Panc1 (cell line): ENCODE data around the gene BEST3. TPM values are rescaled to one million over a fixed set of nuclear protein-coding genes. Genes with fewer than 3 reads are reported as not detected.
A peak's percentile ranks its signal among the peaks of the same experiment; 100 is the strongest.

Source experiments
- ATAC-seq: fragments of 200-7000 bp; cut with Tn5 transposase; 2 replicates; pipeline ENCODE4 v1.9.1; 2020; ENCODE audit warnings: mild to moderate bottlenecking, moderate library complexity
- BruUV-seq: library from RNA; stranded (reverse); fragments of 400-500 nt; replicated peaks from 2 replicates; lab custom pipeline; 2021; lab: Mats Ljungman, UMichigan
- CTCF ChIA-PET: fragments of 300-600 bp; sonication (Branson Sonifier 250); formaldehyde crosslinking; loops from one replicate; lab custom pipeline; 2022; ENCODE audit warnings: antibody characterized with exemption; lab: Charles Lee
- POLR2A ChIA-PET: fragments of 300-600 bp; sonication (Branson Sonifier 250); formaldehyde crosslinking; loops from one replicate; lab custom pipeline; 2022; ENCODE audit warnings: antibody characterized with exemption; lab: Charles Lee
- DNase-seq: peaks from one replicate; pipeline ENCODE4 v3.0.0-alpha.2; 2010; ENCODE audit warnings: low read depth, low spot score
- H3K27ac ChIP-seq: 2 replicates; pipeline ENCODE4 v1.5.1; 2011; ENCODE audit warnings: mild to moderate bottlenecking, low read length, inconsistent platforms
- H3K27me3 ChIP-seq: fragments of 200-500 bp; sonication (Bioruptor generic); 2 replicates; pipeline ENCODE4 v1.6.0; 2014; ENCODE audit warnings: low read length, inconsistent platforms; ENCODE audit not compliant: control insufficient read depth, insufficient read depth
- H3K36me3 ChIP-seq: fragments of 200-500 bp; sonication (Bioruptor generic); 2 replicates; pipeline ENCODE4 v1.5.1; 2014; ENCODE audit warnings: inconsistent platforms, mild to moderate bottlenecking, low read length, moderate library complexity; ENCODE audit not compliant: control insufficient read depth, insufficient read depth
- H3K4me1 ChIP-seq: 2 replicates; pipeline ENCODE4 v1.5.1; 2011; ENCODE audit warnings: inconsistent platforms, mild to moderate bottlenecking, low read length, moderate library complexity; ENCODE audit not compliant: control insufficient read depth, insufficient read depth
- H3K4me3 ChIP-seq, 2 experiments: 2 replicates each; pipeline ENCODE4 v1.5.1; 2011 to 2012; ENCODE audit warnings: low read depth in 2 of 2, low read length in 2 of 2, mild to moderate bottlenecking in 2 of 2, inconsistent platforms in 1 of 2, moderate library complexity in 1 of 2
- H3K9me3 ChIP-seq: fragments of 200-500 bp; sonication (Bioruptor generic); 2 replicates; pipeline ENCODE4 v1.5.1; 2014; ENCODE audit warnings: low read depth, mild to moderate bottlenecking, inconsistent platforms, low read length, moderate library complexity; ENCODE audit not compliant: control insufficient read depth, insufficient read depth
- POLR2AphosphoS5 ChIP-seq: IDR thresholded peaks from 2 replicates; pipeline ENCODE4 v1.6.1; 2012; ENCODE audit warnings: mild to moderate bottlenecking, low read depth, low read length, moderate library complexity
- SIN3A ChIP-seq: IDR thresholded peaks from 2 replicates; pipeline ENCODE4 v1.6.1; 2012; ENCODE audit warnings: low read depth, mild to moderate bottlenecking, low read length, moderate library complexity, borderline replicate concordance; ENCODE audit not compliant: insufficient read depth
- TCF7L2 ChIP-seq: IDR thresholded peaks from 2 replicates; pipeline ENCODE4 v1.6.1; 2011; ENCODE audit warnings: mild to moderate bottlenecking, low read depth, low read length, inconsistent platforms
- in situ Hi-C: cut with HindIII; loops from 2 replicates; pipeline ENCODE4 v1.10.0; 2016; ENCODE audit warnings: low sequenced_read_pairs, low pct_unique_long_range_greater_than_20kb
- intact Hi-C: fragments of 100-400 bp; cut with micrococcal nuclease; formaldehyde crosslinking; loops from one replicate; pipeline ENCODE4 v1.10.0; 2022; ENCODE audit not compliant: unreplicated experiment
- total RNA-seq: library from RNA; stranded (reverse); gene quantifications from one replicate; pipeline ENCODE4 v1.2.1, GENCODE V29; 2021; ENCODE audit not compliant: unreplicated experiment
- TF ChIP-seq, protein P1 (sequence below): fragments of 450-650 bp; IDR thresholded peaks from 2 replicates; pipeline ENCODE4 v1.5.1; 2017; ENCODE audit warnings: mild to moderate bottlenecking
- TF ChIP-seq, protein P2 (sequence below), 2 experiments: IDR thresholded peaks; 2 replicates each; pipeline ENCODE4 v1.6.1; 2011 to 2012; ENCODE audit warnings: low read depth in 2 of 2, control low read depth in 1 of 2, low read length in 1 of 2, mild to moderate bottlenecking in 1 of 2, moderate library complexity in 1 of 2; ENCODE audit not compliant: insufficient read depth in 1 of 2

Gene BEST3
- total RNA-seq, 1 experiment from 2014 or later, result 0.67 TPM

DNA sequence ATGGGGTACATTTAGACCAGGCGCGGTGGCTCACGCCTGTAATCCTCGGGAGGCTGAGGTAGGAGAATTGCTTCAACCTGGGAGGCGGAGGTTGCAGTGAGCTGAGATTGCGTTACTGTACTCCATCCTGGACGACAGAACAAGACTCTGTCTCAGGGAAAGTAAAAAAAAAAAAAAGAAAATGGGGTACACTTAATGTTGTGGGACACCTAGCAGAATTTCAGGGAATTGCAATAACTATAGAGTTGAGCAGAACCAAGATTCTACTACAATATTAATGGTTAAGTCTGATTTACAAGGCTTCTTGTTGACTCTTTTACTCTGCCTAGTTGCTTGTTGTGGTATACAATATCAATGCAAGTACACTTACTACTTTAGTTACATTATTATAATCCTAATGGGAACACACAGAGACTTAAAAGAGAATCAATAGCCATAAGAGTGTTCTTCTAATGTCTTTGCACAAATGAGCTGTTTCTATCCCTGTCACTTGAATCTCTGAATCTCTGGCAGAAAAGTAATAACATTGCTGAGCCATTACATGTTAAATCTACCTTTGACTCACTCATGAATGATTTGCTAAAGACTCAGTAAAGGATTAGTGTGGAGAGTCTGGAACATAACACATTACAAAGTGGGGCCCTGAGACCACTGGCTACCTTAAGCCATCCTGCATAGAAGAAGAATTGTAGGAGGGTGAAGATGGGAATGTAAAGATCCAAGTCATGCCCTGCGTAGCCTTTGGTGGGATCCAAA, 22.7 kb downstream of the BEST3 start:
- BruUV-seq, result no TSS peak
- H3K4me1 ChIP-seq, result no peaks in the 10 kb centered on the region
- H3K4me3 ChIP-seq, result no peak overlapping the region
- intact Hi-C loops (no loop called here), in situ Hi-C loops (no loop called here)
- no peaks in the 10 kb centered on the region for H3K27me3 ChIP-seq
- no peak overlapping the region for H3K27ac ChIP-seq
- ChIA-PET CTCF (no interaction called here), POLR2A (no interaction called here)
- ATAC-seq, result no peak
- no peak for DNase-seq
- H3K9me3 ChIP-seq, result no peaks in the 10 kb centered on the region
- H3K36me3 ChIP-seq, result no peaks in the 10 kb centered on the region
- TF ChIP-seq, protein P1, sequence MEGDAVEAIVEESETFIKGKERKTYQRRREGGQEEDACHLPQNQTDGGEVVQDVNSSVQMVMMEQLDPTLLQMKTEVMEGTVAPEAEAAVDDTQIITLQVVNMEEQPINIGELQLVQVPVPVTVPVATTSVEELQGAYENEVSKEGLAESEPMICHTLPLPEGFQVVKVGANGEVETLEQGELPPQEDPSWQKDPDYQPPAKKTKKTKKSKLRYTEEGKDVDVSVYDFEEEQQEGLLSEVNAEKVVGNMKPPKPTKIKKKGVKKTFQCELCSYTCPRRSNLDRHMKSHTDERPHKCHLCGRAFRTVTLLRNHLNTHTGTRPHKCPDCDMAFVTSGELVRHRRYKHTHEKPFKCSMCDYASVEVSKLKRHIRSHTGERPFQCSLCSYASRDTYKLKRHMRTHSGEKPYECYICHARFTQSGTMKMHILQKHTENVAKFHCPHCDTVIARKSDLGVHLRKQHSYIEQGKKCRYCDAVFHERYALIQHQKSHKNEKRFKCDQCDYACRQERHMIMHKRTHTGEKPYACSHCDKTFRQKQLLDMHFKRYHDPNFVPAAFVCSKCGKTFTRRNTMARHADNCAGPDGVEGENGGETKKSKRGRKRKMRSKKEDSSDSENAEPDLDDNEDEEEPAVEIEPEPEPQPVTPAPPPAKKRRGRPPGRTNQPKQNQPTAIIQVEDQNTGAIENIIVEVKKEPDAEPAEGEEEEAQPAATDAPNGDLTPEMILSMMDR, result peak; percentile 18; the same call in 1 of the 2 replicates
- TF ChIP-seq TCF7L2, result no peak

DNA sequence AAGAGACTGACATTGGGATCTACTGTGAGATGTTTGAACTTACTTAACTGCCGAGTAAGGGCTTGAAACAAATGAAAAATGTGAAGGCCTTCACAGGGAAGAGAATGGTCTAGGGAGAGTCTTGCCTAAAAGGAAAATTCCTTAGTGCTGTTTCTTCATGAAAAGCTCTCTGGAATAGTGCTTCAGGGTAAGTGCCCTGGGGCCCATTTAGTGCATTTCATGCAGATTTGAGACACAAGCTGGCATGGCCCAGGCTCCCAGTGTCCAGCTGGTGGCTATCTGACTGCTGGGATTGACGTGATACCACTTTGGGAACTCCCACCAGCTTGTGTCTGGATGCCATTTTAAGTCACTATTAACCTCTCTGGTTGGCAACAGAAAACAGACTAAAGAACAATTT, 26.9 kb downstream of the BEST3 start:
- H3K4me1 ChIP-seq, result no peaks in the 10 kb centered on the region
- H3K4me3 ChIP-seq, result no peak overlapping the region
- no peaks in the 10 kb centered on the region for H3K27me3 ChIP-seq
- no peak overlapping the region for H3K27ac ChIP-seq
- no peak for ATAC-seq
- TF ChIP-seq SIN3A (no peak), POLR2AphosphoS5 (no peak), TCF7L2 (no peak)
- TF ChIP-seq, protein P1, result no peak
- TF ChIP-seq, protein P2, sequence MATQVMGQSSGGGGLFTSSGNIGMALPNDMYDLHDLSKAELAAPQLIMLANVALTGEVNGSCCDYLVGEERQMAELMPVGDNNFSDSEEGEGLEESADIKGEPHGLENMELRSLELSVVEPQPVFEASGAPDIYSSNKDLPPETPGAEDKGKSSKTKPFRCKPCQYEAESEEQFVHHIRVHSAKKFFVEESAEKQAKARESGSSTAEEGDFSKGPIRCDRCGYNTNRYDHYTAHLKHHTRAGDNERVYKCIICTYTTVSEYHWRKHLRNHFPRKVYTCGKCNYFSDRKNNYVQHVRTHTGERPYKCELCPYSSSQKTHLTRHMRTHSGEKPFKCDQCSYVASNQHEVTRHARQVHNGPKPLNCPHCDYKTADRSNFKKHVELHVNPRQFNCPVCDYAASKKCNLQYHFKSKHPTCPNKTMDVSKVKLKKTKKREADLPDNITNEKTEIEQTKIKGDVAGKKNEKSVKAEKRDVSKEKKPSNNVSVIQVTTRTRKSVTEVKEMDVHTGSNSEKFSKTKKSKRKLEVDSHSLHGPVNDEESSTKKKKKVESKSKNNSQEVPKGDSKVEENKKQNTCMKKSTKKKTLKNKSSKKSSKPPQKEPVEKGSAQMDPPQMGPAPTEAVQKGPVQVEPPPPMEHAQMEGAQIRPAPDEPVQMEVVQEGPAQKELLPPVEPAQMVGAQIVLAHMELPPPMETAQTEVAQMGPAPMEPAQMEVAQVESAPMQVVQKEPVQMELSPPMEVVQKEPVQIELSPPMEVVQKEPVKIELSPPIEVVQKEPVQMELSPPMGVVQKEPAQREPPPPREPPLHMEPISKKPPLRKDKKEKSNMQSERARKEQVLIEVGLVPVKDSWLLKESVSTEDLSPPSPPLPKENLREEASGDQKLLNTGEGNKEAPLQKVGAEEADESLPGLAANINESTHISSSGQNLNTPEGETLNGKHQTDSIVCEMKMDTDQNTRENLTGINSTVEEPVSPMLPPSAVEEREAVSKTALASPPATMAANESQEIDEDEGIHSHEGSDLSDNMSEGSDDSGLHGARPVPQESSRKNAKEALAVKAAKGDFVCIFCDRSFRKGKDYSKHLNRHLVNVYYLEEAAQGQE (IDR thresholded peaks at IDR 0.05; ENCODE audit: insufficient read depth in 1 of 2, low read depth in 2 of 2, low read length in 1 of 2), result no peak
- intact Hi-C loops (no loop called here), in situ Hi-C loops (no loop called here)
- POLR2A ChIA-PET, result no interaction called here
- no TSS peak for BruUV-seq
- CTCF ChIA-PET, result no interaction called here
- H3K36me3 ChIP-seq, result no peaks in the 10 kb centered on the region
- H3K9me3 ChIP-seq, result no peaks in the 10 kb centered on the region
- no peak for DNase-seq
